ENCODE measurements around the gene LMAN1L. TPM values are rescaled to one million over a fixed set of nuclear protein-coding genes. Genes with fewer than 3 reads are reported as not detected.
A peak's percentile ranks its signal among the peaks of the same experiment; 100 is the strongest.

The LMAN1L gene
- polyA plus RNA-seq, 1 donor (not counting 4 experiments of a cell fraction or from before 2014, with no cell fraction given): not detected

DNA sequence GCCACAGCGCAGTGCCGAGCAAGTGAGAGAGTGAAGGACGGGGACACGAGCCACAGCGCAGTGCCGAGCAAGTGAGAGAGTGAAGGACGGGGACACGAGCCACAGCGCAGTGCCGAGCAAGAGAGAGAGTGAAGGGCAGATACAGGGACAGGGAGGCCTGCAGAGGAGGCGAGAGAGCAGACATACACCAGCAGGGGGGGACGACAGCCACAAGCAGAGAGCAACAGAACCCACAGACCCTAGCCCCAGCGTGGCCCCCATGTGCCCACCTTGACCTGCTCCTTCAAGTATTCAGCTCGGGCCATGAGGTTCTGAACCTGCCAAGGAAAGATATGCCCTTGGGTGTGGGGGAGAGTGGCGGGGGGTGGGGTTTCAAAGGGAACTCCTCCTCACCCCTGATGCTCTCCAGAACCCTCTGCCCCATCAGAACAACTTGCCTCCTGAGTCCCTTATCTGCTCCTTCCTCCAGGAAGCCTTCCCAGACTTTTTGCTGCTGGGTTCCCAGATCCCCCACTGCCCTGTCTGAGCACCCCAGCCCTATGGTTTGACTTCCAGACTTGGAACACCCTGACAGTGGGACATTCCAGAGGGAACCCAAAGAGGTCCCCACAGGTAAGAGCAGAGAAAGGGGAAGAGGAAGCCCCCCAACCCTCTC lies 25.0 kb downstream of the LMAN1L start:
- Histone ChIP-seq H3K27ac (ENCODE audit: control insufficient read depth, insufficient read depth, low read length) (no peak overlapping the region), H3K27me3 (ENCODE audit: control insufficient read depth, extremely low read depth, insufficient read depth, low read length) (no peaks in the 10 kb centered on the region), H3K9me1 (ENCODE audit: control insufficient read depth, extremely low read depth, insufficient read depth, low read length) (no peaks in the 10 kb centered on the region), H3K4me3 (ENCODE audit: control insufficient read depth in 2 of 3, extremely low read depth in 1 of 3, insufficient read depth in 2 of 3, low read depth in 1 of 3, low read length in 3 of 3) (no peak overlapping the region), H3K79me2 (ENCODE audit: control insufficient read depth, insufficient read depth, low read length) (no peaks in the 10 kb centered on the region), H2AFZ (ENCODE audit: control insufficient read depth, low read length) (no peak overlapping the region), H3K4me2 (ENCODE audit: control insufficient read depth, extremely low read depth, insufficient read depth, low read depth, low read length) (no peak overlapping the region), H3K9me3 (ENCODE audit: control insufficient read depth, low read depth, low read length) (no peaks in the 10 kb centered on the region), H3K36me3 (ENCODE audit: control insufficient read depth in 2 of 2, extremely low read depth in 1 of 2, insufficient read depth in 2 of 2, low read length in 2 of 2) (peaks cover 4 to 11% of the 10 kb centered on the region in 2 experiments), H3K4me1 (ENCODE audit: control insufficient read depth, extremely low read depth, insufficient read depth, low read length) (peaks cover 6% of the 10 kb centered on the region), H3K9ac (ENCODE audit: control insufficient read depth, extremely low read depth, insufficient read depth, low read length) (no peak overlapping the region), H4K20me1 (ENCODE audit: control insufficient read depth, extremely low read depth, insufficient read depth, low read length) (no peaks in the 10 kb centered on the region)
- DNase-seq (ENCODE audit: low read depth, low spot score) (no peak), FAIRE-seq (no peak)
- dilution Hi-C loops (cut with MboI; ENCODE audit: extremely low pct_ligation_motif_present, low sequenced_read_pairs): no loop called here
- TF ChIP-seq CTCF (optimal IDR thresholded peaks at IDR 0.05 in 1 of 3, IDR thresholded peaks at IDR 0.05 in 1 of 3, conservative IDR thresholded peaks at IDR 0.05 in 1 of 3; ENCODE audit: extremely low read depth in 1 of 3, insufficient read depth in 2 of 3, low read length in 3 of 3): peak in 1 of 3 experiments; percentile 18
- no peak for TF ChIP-seq EZH2 (IDR thresholded peaks at IDR 0.05; ENCODE audit: low read length)

DNA sequence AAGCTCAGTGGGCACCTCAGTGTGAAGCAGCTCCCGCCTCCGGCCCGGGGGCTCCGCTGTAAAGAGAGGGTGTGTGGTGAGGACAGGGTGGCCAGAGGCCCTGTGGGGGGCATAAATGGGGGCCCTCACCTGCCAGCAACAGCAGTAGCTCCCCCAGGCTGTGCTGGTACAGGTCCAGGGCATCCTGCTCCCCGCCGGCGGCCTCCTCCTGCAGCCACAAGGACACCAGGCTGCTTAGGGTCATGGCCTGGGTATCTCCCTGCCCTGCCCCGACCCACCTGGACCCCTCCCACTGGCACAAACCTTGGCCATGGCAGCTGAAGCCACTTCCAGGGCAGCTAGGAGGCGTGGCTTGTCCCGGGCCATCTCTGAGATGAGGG lies 25.5 kb downstream of the LMAN1L start:
- Histone ChIP-seq H3K4me3 (ENCODE audit: control insufficient read depth in 2 of 3, extremely low read depth in 1 of 3, insufficient read depth in 2 of 3, low read depth in 1 of 3, low read length in 3 of 3) (no peak overlapping the region), H3K9me1 (ENCODE audit: control insufficient read depth, extremely low read depth, insufficient read depth, low read length) (no peaks in the 10 kb centered on the region), H3K9me3 (ENCODE audit: control insufficient read depth, low read depth, low read length) (no peaks in the 10 kb centered on the region), H3K9ac (ENCODE audit: control insufficient read depth, extremely low read depth, insufficient read depth, low read length) (no peak overlapping the region), H3K27me3 (ENCODE audit: control insufficient read depth, extremely low read depth, insufficient read depth, low read length) (no peaks in the 10 kb centered on the region), H2AFZ (ENCODE audit: control insufficient read depth, low read length) (no peak overlapping the region), H3K4me1 (ENCODE audit: control insufficient read depth, extremely low read depth, insufficient read depth, low read length) (peaks cover 7% of the 10 kb centered on the region), H3K27ac (ENCODE audit: control insufficient read depth, insufficient read depth, low read length) (no peak overlapping the region), H3K4me2 (ENCODE audit: control insufficient read depth, extremely low read depth, insufficient read depth, low read depth, low read length) (no peak overlapping the region), H4K20me1 (ENCODE audit: control insufficient read depth, extremely low read depth, insufficient read depth, low read length) (no peaks in the 10 kb centered on the region), H3K79me2 (ENCODE audit: control insufficient read depth, insufficient read depth, low read length) (no peaks in the 10 kb centered on the region), H3K36me3 (ENCODE audit: control insufficient read depth in 2 of 2, extremely low read depth in 1 of 2, insufficient read depth in 2 of 2, low read length in 2 of 2) (peaks cover 4 to 11% of the 10 kb centered on the region in 2 experiments)
- dilution Hi-C loops (cut with MboI; ENCODE audit: extremely low pct_ligation_motif_present, low sequenced_read_pairs): no loop called here
- TF ChIP-seq EZH2 (IDR thresholded peaks at IDR 0.05; ENCODE audit: low read length) (no peak), CTCF (optimal IDR thresholded peaks at IDR 0.05 in 1 of 3, IDR thresholded peaks at IDR 0.05 in 1 of 3, conservative IDR thresholded peaks at IDR 0.05 in 1 of 3; ENCODE audit: extremely low read depth in 1 of 3, insufficient read depth in 2 of 3, low read length in 3 of 3) (no peak)
- no peak for DNase-seq (ENCODE audit: low read depth, low spot score)
- FAIRE-seq: no peak
